Neural progenitor cell (in vitro differentiated cells): ENCODE measurements around the gene VAPA.

ENCODE experiments used
- CTCF ChIP-seq: fragments of 200-600 bp; sonication (generic); IDR thresholded peaks from 2 replicates; pipeline ENCODE4 v1.5.1; 2017; ENCODE audit warnings: antibody characterized with exemption, mild to moderate bottlenecking
- EZH2 ChIP-seq: fragments of 200-600 bp; sonication (generic); IDR thresholded peaks from 2 replicates; pipeline ENCODE4 v1.6.1; 2017; ENCODE audit warnings: antibody characterized with exemption, mild to moderate bottlenecking, moderate library complexity
- EZH2phosphoT487 ChIP-seq: fragments of 200-600 bp; sonication (generic); IDR thresholded peaks from 2 replicates; pipeline ENCODE4 v1.6.1; 2017; ENCODE audit warnings: antibody characterized with exemption

DNA sequence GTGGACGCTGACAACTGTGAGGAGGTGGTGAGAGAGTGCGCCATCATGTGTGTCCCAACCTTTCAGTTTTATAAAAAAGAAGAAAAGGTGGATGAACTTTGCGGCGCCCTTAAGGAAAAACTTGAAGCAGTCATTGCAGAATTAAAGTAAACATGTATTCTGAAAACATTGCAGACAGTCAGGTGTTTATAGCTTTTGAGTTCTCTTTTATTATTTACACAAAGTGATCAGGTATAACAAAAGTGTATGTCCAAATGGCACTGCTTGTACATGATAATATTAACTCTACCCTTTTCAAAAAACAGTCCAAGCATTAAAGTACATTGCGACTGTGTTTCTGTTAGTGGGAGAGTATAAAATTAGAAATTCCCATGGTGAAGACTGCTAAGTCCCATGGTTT, 25.8 kb upstream of the VAPA start:
- TF ChIP-seq CTCF: no peak
- no peak for TF ChIP-seq EZH2
- no peak for TF ChIP-seq EZH2phosphoT487
